KMS-11 (cell line): Measurements from ENCODE around the gene NUFIP2.

Source experiments
- H2AFZ ChIP-seq: fragments of 200-600 bp; sonication (generic); 2 replicates; pipeline ENCODE4 v1.6.1; 2016; ENCODE audit warnings: antibody characterized with exemption, mixed run types, low read depth
- H3K27ac ChIP-seq: fragments of 200-600 bp; sonication (generic); 2 replicates; pipeline ENCODE4 v1.6.1; 2016; ENCODE audit warnings: mild to moderate bottlenecking, mixed run types
- H3K27me3 ChIP-seq: fragments of 200-600 bp; sonication (generic); 2 replicates; pipeline ENCODE4 v1.6.1; 2017; ENCODE audit warnings: mild to moderate bottlenecking, low read depth, mixed run types, moderate library complexity; ENCODE audit not compliant: insufficient read depth
- H3K36me3 ChIP-seq: fragments of 200-600 bp; sonication (generic); 2 replicates; pipeline ENCODE4 v1.6.1; 2017; ENCODE audit warnings: mild to moderate bottlenecking, mixed run types; ENCODE audit not compliant: insufficient read depth
- H3K4me1 ChIP-seq: fragments of 200-600 bp; sonication (generic); 2 replicates; pipeline ENCODE4 v1.6.1; 2016; ENCODE audit warnings: mild to moderate bottlenecking, low read depth, mixed run types; ENCODE audit not compliant: poor library complexity, severe bottlenecking
- H3K4me2 ChIP-seq: fragments of 200-600 bp; sonication (generic); 2 replicates; pipeline ENCODE4 v1.7.0; 2016; ENCODE audit warnings: mild to moderate bottlenecking, mixed run types
- H3K4me3 ChIP-seq: fragments of 200-600 bp; sonication (generic); IDR thresholded peaks from 2 replicates; pipeline ENCODE4 v1.6.1; 2017; ENCODE audit warnings: low read depth, low read length, mixed read lengths; ENCODE audit not compliant: insufficient read depth
- H3K79me2 ChIP-seq: fragments of 200-600 bp; sonication (generic); 2 replicates; pipeline ENCODE4 v1.6.1; 2016; ENCODE audit warnings: low read depth, mixed run types; ENCODE audit not compliant: insufficient read depth
- H3K9ac ChIP-seq: fragments of 200-600 bp; sonication (generic); 2 replicates; pipeline ENCODE4 v1.6.1; 2016; ENCODE audit warnings: mild to moderate bottlenecking, mixed run types
- H4K20me1 ChIP-seq: fragments of 200-600 bp; sonication (generic); 2 replicates; pipeline ENCODE4 v1.6.1; 2016; ENCODE audit warnings: mild to moderate bottlenecking, mixed run types; ENCODE audit not compliant: insufficient read depth
- TF ChIP-seq, protein P1 (sequence below): fragments of 200-600 bp; sonication (generic); conservative IDR thresholded peaks from 2 replicates; pipeline ENCODE4 v1.6.1; 2017; ENCODE audit warnings: low read depth, mild to moderate bottlenecking, antibody characterized with exemption, low read length, moderate library complexity, mixed read lengths

Gene NUFIP2

DNA sequence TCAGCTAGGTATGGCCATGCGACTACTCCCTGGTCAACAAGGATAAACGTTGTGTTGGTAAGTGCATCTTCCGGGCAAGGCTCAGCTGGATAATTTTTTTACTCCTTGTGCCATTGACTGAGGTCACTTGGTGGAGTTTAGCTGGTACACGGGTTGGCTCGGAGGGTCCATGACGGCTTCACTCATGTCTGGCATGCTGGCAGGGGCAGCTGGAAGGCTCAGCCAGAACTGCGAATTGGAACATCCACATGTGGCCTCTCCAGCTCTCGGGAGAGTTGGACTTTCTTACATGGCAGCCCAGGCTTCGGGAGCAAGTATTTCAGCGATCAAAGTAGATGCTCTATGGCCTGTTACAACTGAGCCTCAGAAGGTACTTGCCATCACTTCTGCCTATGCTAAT is 78.8 kb downstream of the NUFIP2 start:
- no peaks in the 10 kb centered on the region for H4K20me1 ChIP-seq
- no peaks in the 10 kb centered on the region for H3K27me3 ChIP-seq
- no peak overlapping the region for H2AFZ ChIP-seq
- no peaks in the 10 kb centered on the region for H3K36me3 ChIP-seq
- peaks cover 4% of the 10 kb centered on the region for H3K4me1 ChIP-seq
- no peak overlapping the region for H3K9ac ChIP-seq
- H3K79me2 ChIP-seq = no peaks in the 10 kb centered on the region
- no peak overlapping the region for H3K4me2 ChIP-seq
- TF ChIP-seq, protein P1, sequence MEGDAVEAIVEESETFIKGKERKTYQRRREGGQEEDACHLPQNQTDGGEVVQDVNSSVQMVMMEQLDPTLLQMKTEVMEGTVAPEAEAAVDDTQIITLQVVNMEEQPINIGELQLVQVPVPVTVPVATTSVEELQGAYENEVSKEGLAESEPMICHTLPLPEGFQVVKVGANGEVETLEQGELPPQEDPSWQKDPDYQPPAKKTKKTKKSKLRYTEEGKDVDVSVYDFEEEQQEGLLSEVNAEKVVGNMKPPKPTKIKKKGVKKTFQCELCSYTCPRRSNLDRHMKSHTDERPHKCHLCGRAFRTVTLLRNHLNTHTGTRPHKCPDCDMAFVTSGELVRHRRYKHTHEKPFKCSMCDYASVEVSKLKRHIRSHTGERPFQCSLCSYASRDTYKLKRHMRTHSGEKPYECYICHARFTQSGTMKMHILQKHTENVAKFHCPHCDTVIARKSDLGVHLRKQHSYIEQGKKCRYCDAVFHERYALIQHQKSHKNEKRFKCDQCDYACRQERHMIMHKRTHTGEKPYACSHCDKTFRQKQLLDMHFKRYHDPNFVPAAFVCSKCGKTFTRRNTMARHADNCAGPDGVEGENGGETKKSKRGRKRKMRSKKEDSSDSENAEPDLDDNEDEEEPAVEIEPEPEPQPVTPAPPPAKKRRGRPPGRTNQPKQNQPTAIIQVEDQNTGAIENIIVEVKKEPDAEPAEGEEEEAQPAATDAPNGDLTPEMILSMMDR = no peak
- no peak overlapping the region for H3K4me3 ChIP-seq
- H3K27ac ChIP-seq = no peak overlapping the region

DNA sequence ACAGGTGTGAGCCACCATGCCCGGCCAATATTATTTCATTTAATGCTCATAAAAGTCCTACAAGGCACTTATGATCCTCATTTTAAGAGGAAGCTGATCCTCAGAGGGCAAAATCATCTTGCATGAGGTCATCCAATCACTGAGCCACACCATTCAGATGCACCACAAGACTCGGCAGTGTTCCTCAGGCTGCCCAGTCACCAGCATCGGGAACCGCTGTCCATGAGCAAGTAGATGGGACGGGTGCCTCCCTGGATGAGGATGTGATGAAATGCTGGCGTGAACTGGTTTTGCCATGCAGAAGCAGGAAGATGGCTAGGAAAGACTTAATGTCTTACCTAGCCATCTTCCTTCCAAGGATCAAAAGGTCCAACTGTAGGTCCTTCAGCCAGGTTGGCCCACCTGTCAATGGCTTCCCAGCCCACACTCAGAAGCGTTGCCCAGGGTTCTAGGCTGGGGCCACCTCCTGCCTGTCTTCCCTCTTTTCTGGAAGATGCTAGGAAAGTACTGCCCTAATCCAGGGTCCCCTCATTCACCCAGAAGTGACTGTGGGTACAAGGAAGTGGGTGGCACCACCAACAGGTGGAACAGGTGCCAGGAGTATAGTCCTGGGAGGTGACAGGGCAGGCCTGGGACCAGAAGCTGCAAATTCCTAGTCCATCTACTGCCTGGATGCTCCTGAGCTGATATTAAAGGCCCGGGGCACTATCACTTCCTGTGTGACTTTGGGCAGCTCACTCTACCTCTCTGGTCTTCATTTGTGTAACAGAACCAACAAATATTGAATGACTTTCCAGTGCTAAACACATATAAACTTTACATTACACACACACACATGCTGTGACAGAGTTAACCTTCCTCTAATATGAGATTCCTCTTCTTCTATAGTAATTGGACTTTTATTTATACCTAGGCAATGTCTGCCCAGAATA is 79.5 kb downstream of the NUFIP2 start:
- no peak overlapping the region for H3K4me2 ChIP-seq
- no peaks in the 10 kb centered on the region for H3K79me2 ChIP-seq
- H3K27ac ChIP-seq = no peak overlapping the region
- H2AFZ ChIP-seq = no peak overlapping the region
- H4K20me1 ChIP-seq = no peaks in the 10 kb centered on the region
- H3K4me3 ChIP-seq = no peak overlapping the region
- H3K9ac ChIP-seq = no peak overlapping the region
- no peaks in the 10 kb centered on the region for H3K4me1 ChIP-seq
- TF ChIP-seq, protein P1 = no peak
- no peaks in the 10 kb centered on the region for H3K27me3 ChIP-seq
- H3K36me3 ChIP-seq = no peaks in the 10 kb centered on the region

DNA sequence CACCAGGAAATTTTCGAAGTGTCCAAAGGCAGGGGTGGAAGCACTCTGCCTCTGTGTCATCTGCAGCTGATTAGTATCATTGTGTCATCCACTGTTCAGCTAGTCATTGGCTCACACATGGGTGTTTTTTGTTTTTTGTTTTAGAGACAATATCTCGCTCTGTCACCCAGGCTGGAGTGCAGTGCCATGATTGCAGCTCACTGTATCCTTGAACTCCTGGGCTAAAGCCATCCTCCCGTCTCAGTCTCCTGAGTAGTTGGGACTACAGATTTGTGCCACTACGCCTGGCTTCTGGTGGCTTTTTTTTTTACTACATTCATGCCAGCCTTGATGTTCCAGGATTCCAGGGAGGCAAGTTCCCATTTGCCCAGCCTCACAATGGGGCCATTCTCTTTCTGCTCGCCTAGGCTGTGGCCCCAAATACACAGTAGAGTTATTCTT is 81.2 kb downstream of the NUFIP2 start:
- Histone ChIP-seq H3K4me2 (no peak overlapping the region), H3K4me3 (no peak overlapping the region), H3K27me3 (no peaks in the 10 kb centered on the region), H3K9ac (no peak overlapping the region), H3K27ac (no peak overlapping the region), H3K79me2 (no peaks in the 10 kb centered on the region), H3K4me1 (no peaks in the 10 kb centered on the region), H4K20me1 (no peaks in the 10 kb centered on the region), H3K36me3 (no peaks in the 10 kb centered on the region), H2AFZ (no peak overlapping the region)
- TF ChIP-seq, protein P1 = no peak

- Histone ChIP-seq H3K9ac (no peak overlapping the region), H3K36me3 (no peaks in the 10 kb centered on the region), H3K79me2 (no peaks in the 10 kb centered on the region), H3K4me3 (no peak overlapping the region), H3K27ac (no peak overlapping the region), H2AFZ (no peak overlapping the region), H3K4me2 (no peak overlapping the region), H3K27me3 (no peaks in the 10 kb centered on the region), H4K20me1 (no peaks in the 10 kb centered on the region), H3K4me1 (no peaks in the 10 kb centered on the region)
- TF ChIP-seq, protein P1 = no peak
Measured at GRCh38 chr17:29212094-29212631, 81.8 kb downstream of the NUFIP2 start.
